ENCODE data around the gene MTPN.

The MTPN gene

GRCh38 chr7:135977007-135977741 is at the start of gene MTPN:
TSS of gene MTPN (minus strand) at chr7:135977359. CDS start at chr7:135977100, 259 bp downstream.
- peak; percentile 99 for DNase-seq

GRCh38 chr7:136026209-136026608 is 49.0 kb upstream of the MTPN start:
- DNase-seq, result no peak

GRCh38 chr7:136023134-136023869 is 46.1 kb upstream of the MTPN start:
- DNase-seq, result peak; percentile 76 to 95 (median 85)

- DNase-seq, result no peak
Measured at GRCh38 chr7:136020556-136020955, 43.4 kb upstream of the MTPN start.

GRCh38 chr7:136018104-136018503 is 40.9 kb upstream of the MTPN start:
- no peak for DNase-seq

- no peak for DNase-seq
Measured at GRCh38 chr7:136016649-136017395, 39.7 kb upstream of the MTPN start.

- no peak for DNase-seq
Measured at GRCh38 chr7:136015638-136016037, 38.5 kb upstream of the MTPN start.

GRCh38 chr7:136014659-136015058 is 37.5 kb upstream of the MTPN start:
- no peak for DNase-seq

GRCh38 chr7:136012238-136012637 is 35.1 kb upstream of the MTPN start:
- no peak for DNase-seq

GRCh38 chr7:136009488-136010079 is 32.4 kb upstream of the MTPN start:
- DNase-seq, result peak; percentile 16 to 85 (median 82)

GRCh38 chr7:136006208-136006607 is 29.0 kb upstream of the MTPN start:
- no peak for DNase-seq

- no peak for DNase-seq
Measured at GRCh38 chr7:136004083-136004482, 26.9 kb upstream of the MTPN start.

- DNase-seq, result no peak
Measured at GRCh38 chr7:136002802-136003201, 25.6 kb upstream of the MTPN start.

- DNase-seq, result no peak
Measured at GRCh38 chr7:136000288-136000913, 23.2 kb upstream of the MTPN start.

- DNase-seq, result no peak
Measured at GRCh38 chr7:135998081-135998480, 20.9 kb upstream of the MTPN start.

- no peak for DNase-seq
Measured at GRCh38 chr7:135995748-135996147, 18.6 kb upstream of the MTPN start.

- DNase-seq, result no peak
Measured at GRCh38 chr7:135994466-135995205, 17.5 kb upstream of the MTPN start.

- no peak for DNase-seq
Measured at GRCh38 chr7:135993950-135994349, 16.8 kb upstream of the MTPN start.

- DNase-seq, result no peak
Measured at GRCh38 chr7:135991906-135992305, 14.7 kb upstream of the MTPN start.

GRCh38 chr7:135991322-135991721 is 14.2 kb upstream of the MTPN start:
- DNase-seq, result peak in 2 of 3 experiments; percentile 45 to 66

- no peak for DNase-seq
Measured at GRCh38 chr7:135990258-135990657, 13.1 kb upstream of the MTPN start.

Measured in NCI-H1417 (cell line).